Keratinocyte (primary cell): ENCODE results near the gene RC3H1. TPM values are rescaled to one million over a fixed set of nuclear protein-coding genes. Genes with fewer than 3 reads are reported as not detected.

Experiments used
- DNase-seq: peaks from one replicate; pipeline ENCODE4 v3.0.0-alpha.2; 2011; ENCODE audit warnings: low read depth, missing footprints, low spot score
- FAIRE-seq: peaks from 2 replicates; lab custom pipeline; 2011; peaks lifted over from hg19 to GRCh38; lab: Jason Lieb, UNC
- H2AFZ ChIP-seq: 2 replicates; pipeline ENCODE4 v1.6.0; 2012; ENCODE audit warnings: low read length, control low read depth, inconsistent platforms; ENCODE audit not compliant: control insufficient read depth
- H3K27ac ChIP-seq: 2 replicates; pipeline ENCODE4 v1.5.1; 2011; ENCODE audit warnings: low read length; ENCODE audit not compliant: control insufficient read depth, insufficient read depth
- H3K27me3 ChIP-seq: 3 replicates; pipeline ENCODE4 v1.6.0; 2011; ENCODE audit warnings: low read length; ENCODE audit not compliant: control insufficient read depth, insufficient read depth; ENCODE audit errors: extremely low read depth
- H3K36me3 ChIP-seq, 2 experiments: 2 replicates in 1 of 2; 3 replicates in 1 of 2; pipeline ENCODE4 v1.5.1; 2011; ENCODE audit warnings: low read length in 2 of 2, mild to moderate bottlenecking in 1 of 2; ENCODE audit not compliant: control insufficient read depth in 2 of 2, insufficient read depth in 2 of 2; ENCODE audit errors: extremely low read depth in 1 of 2
- H3K4me1 ChIP-seq: 3 replicates; pipeline ENCODE4 v1.5.1; 2011; ENCODE audit warnings: low read length; ENCODE audit not compliant: control insufficient read depth, insufficient read depth; ENCODE audit errors: extremely low read depth
- H3K4me2 ChIP-seq: 3 replicates; pipeline ENCODE4 v1.6.0; 2011; ENCODE audit warnings: low read depth, low read length; ENCODE audit not compliant: control insufficient read depth, insufficient read depth; ENCODE audit errors: extremely low read depth
- H3K4me3 ChIP-seq, 3 experiments: fragments of 200-600 bp in 1 of 3; sonication (generic) in 1 of 3; 2 replicates in 2 of 3; 3 replicates in 1 of 3; pipeline ENCODE4 v1.5.1; 2011 to 2016; ENCODE audit warnings: low read length in 3 of 3, mild to moderate bottlenecking in 3 of 3, control low read depth in 2 of 3, inconsistent platforms in 1 of 3, low read depth in 1 of 3, mixed read lengths in 1 of 3, mixed run types in 1 of 3, moderate library complexity in 1 of 3; ENCODE audit not compliant: control insufficient read depth in 2 of 3, insufficient read depth in 2 of 3; ENCODE audit errors: extremely low read depth in 1 of 3
- H3K79me2 ChIP-seq: 2 replicates; pipeline ENCODE4 v1.6.0; 2012; ENCODE audit warnings: low read length; ENCODE audit not compliant: control insufficient read depth, insufficient read depth
- H3K9ac ChIP-seq: 3 replicates; pipeline ENCODE4 v1.6.0; 2011; ENCODE audit warnings: low read length; ENCODE audit not compliant: control insufficient read depth, insufficient read depth; ENCODE audit errors: extremely low read depth
- H3K9me1 ChIP-seq: 3 replicates; pipeline ENCODE4 v1.6.0; 2011; ENCODE audit warnings: low read length; ENCODE audit not compliant: control insufficient read depth, insufficient read depth; ENCODE audit errors: extremely low read depth
- H3K9me3 ChIP-seq: 2 replicates; pipeline ENCODE4 v1.5.1; 2012; ENCODE audit warnings: low read depth, low read length; ENCODE audit not compliant: control insufficient read depth
- H4K20me1 ChIP-seq: 3 replicates; pipeline ENCODE4 v1.6.0; 2011; ENCODE audit warnings: low read length; ENCODE audit not compliant: control insufficient read depth, insufficient read depth; ENCODE audit errors: extremely low read depth
- CTCF ChIP-seq, 3 experiments: IDR thresholded peaks in 1 of 3; conservative IDR thresholded peaks in 1 of 3; optimal IDR thresholded peaks in 1 of 3; 2 replicates in 2 of 3; 3 replicates in 1 of 3; pipeline versions ENCODE3 to v1.5.1; 2011; ENCODE audit warnings: low read length in 3 of 3, mild to moderate bottlenecking in 3 of 3, moderate library complexity in 2 of 3, control low read depth in 1 of 3, inconsistent platforms in 1 of 3; ENCODE audit not compliant: insufficient read depth in 2 of 3; ENCODE audit errors: extremely low read depth in 1 of 3
- EZH2 ChIP-seq: IDR thresholded peaks from one replicate; pipeline ENCODE4 v1.6.1; 2012; ENCODE audit warnings: inconsistent platforms, mild to moderate bottlenecking, low read length, moderate library complexity
- dilution Hi-C: fragments of 300-500 bp; cut with MboI; formaldehyde crosslinking; loops from one replicate; pipeline ENCODE4 v1.7.0; 2020; ENCODE audit warnings: low sequenced_read_pairs; ENCODE audit not compliant: extremely low pct_ligation_motif_present
- polyA plus RNA-seq, 5 experiments: library from polyadenylated mRNA; depleted of rRNA in 3 of 5; stranded (reverse) in 3 of 5; stranded (forward) in 1 of 5; unstranded in 1 of 5; fragments of >200 nt; gene quantifications; 1 replicate in 1 of 5; 2 replicates in 3 of 5; 3 replicates in 1 of 5; pipeline versions ENCODE4 v1.2.1 to v1.2.3, GENCODE V29; 2011 to 2012; ENCODE audit warnings: missing spikeins in 2 of 5, low read depth in 1 of 5, low replicate concordance in 1 of 5

RC3H1 gene
- polyA plus RNA-seq, 1 donor (not counting 4 experiments of a cell fraction or from before 2014, with no cell fraction given), result 10.4 TPM

- H3K79me2 ChIP-seq, result no peaks in the 10 kb centered on the region
- dilution Hi-C loops, result no loop called here
- peaks cover 2 to 3% of the 10 kb centered on the region in 2 experiments for H3K36me3 ChIP-seq
- no peak overlapping the region for H3K4me2 ChIP-seq
- no peak for FAIRE-seq
- no peak overlapping the region for H2AFZ ChIP-seq
- no peaks in the 10 kb centered on the region for H3K4me1 ChIP-seq
- no peak for DNase-seq
- H4K20me1 ChIP-seq, result no peaks in the 10 kb centered on the region
- no peaks in the 10 kb centered on the region for H3K27me3 ChIP-seq
- no peak overlapping the region for H3K9ac ChIP-seq
- H3K27ac ChIP-seq, result no peak overlapping the region
- H3K4me3 ChIP-seq, result no peak overlapping the region
- H3K9me1 ChIP-seq, result no peaks in the 10 kb centered on the region
- H3K9me3 ChIP-seq, result no peaks in the 10 kb centered on the region
- TF ChIP-seq EZH2, result no peak
Observed at GRCh38 chr1:173954179-173954578, 68.0 kb downstream of the RC3H1 start.

GRCh38 chr1:173948594-173948993 lies 73.6 kb downstream of the RC3H1 start:
- H3K27me3 ChIP-seq, result no peaks in the 10 kb centered on the region
- peaks cover 10% of the 10 kb centered on the region for H3K4me1 ChIP-seq
- H3K9me3 ChIP-seq, result no peaks in the 10 kb centered on the region
- H3K36me3 ChIP-seq, result peaks cover 3 to 5% of the 10 kb centered on the region in 2 experiments
- H3K9me1 ChIP-seq, result no peaks in the 10 kb centered on the region
- no peak overlapping the region for H2AFZ ChIP-seq
- dilution Hi-C loops, result no loop called here
- H3K79me2 ChIP-seq, result no peaks in the 10 kb centered on the region
- H4K20me1 ChIP-seq, result no peaks in the 10 kb centered on the region
- DNase-seq, result no peak
- FAIRE-seq, result no peak
- H3K4me3 ChIP-seq, result no peak overlapping the region
- no peak overlapping the region for H3K9ac ChIP-seq
- H3K27ac ChIP-seq, result no peak overlapping the region
- no peak for TF ChIP-seq CTCF (optimal IDR thresholded peaks at IDR 0.05 in 1 of 3, IDR thresholded peaks at IDR 0.05 in 1 of 3, conservative IDR thresholded peaks at IDR 0.05 in 1 of 3; ENCODE audit: extremely low read depth in 1 of 3, insufficient read depth in 2 of 3, low read length in 3 of 3)
- no peak overlapping the region for H3K4me2 ChIP-seq

- no peaks in the 10 kb centered on the region for H3K9me1 ChIP-seq
- peak overlapping the region; percentile 17 for H3K4me2 ChIP-seq
- H3K27me3 ChIP-seq, result no peaks in the 10 kb centered on the region
- no peaks in the 10 kb centered on the region for H3K79me2 ChIP-seq
- H3K4me1 ChIP-seq, result peaks cover 10% of the 10 kb centered on the region
- peaks cover 3 to 8% of the 10 kb centered on the region in 2 experiments for H3K36me3 ChIP-seq
- H3K9ac ChIP-seq, result no peak overlapping the region
- H3K4me3 ChIP-seq, result no peak overlapping the region
- H2AFZ ChIP-seq, result no peak overlapping the region
- no peaks in the 10 kb centered on the region for H4K20me1 ChIP-seq
- dilution Hi-C loops, result no loop called here
- FAIRE-seq (peak; percentile 34), DNase-seq (peak; percentile 28)
- H3K9me3 ChIP-seq, result no peaks in the 10 kb centered on the region
- TF ChIP-seq CTCF (optimal IDR thresholded peaks at IDR 0.05 in 1 of 3, IDR thresholded peaks at IDR 0.05 in 1 of 3, conservative IDR thresholded peaks at IDR 0.05 in 1 of 3; ENCODE audit: extremely low read depth in 1 of 3, insufficient read depth in 2 of 3, low read length in 3 of 3), result no peak
- peak overlapping the region; percentile 60 for H3K27ac ChIP-seq
Observed at GRCh38 chr1:173946380-173946921, 75.7 kb downstream of the RC3H1 start.
